HG02678 (cell line): ENCODE data around the gene NCOA3.
"Not testable (repeated sequence)": the region's sequence is repeated elsewhere in the genome, so short reads cannot be mapped to it uniquely, and the experiment has no call there.

Experiments
- ATAC-seq: cut with Tn5 transposase; IDR thresholded peaks from one replicate; pipeline ENCODE4 v1.9.1; 2021; ENCODE audit warnings: mild to moderate bottlenecking, moderate library complexity; ENCODE audit not compliant: unreplicated experiment

The NCOA3 gene

GRCh38 chr20:47594157-47594556 is 92.5 kb downstream of the NCOA3 start:
- ATAC-seq = no peak

- ATAC-seq = not testable (repeated sequence)
Observed at GRCh38 chr20:47595138-47595537, 93.5 kb downstream of the NCOA3 start.

- no peak for ATAC-seq
Observed at GRCh38 chr20:47596003-47596571, 94.4 kb downstream of the NCOA3 start.

- no peak for ATAC-seq
Observed at GRCh38 chr20:47597090-47597489, 95.4 kb downstream of the NCOA3 start.

GRCh38 chr20:47598911-47599744 is 97.4 kb downstream of the NCOA3 start:
- ATAC-seq = no peak

GRCh38 chr20:47600967-47601547 is 99.4 kb downstream of the NCOA3 start:
- ATAC-seq = no peak

- no peak for ATAC-seq
Observed at GRCh38 chr20:47603260-47603659, 101.6 kb downstream of the NCOA3 start.

- no peak for ATAC-seq
Observed at GRCh38 chr20:47605673-47606413, 104.2 kb downstream of the NCOA3 start.

GRCh38 chr20:47606414-47606982 is 104.8 kb downstream of the NCOA3 start:
- no peak for ATAC-seq

- ATAC-seq = no peak
Observed at GRCh38 chr20:47606983-47607613, 105.4 kb downstream of the NCOA3 start.

- no peak for ATAC-seq
Observed at GRCh38 chr20:47609001-47609400, 107.3 kb downstream of the NCOA3 start.

- peak; percentile 57 for ATAC-seq
Observed at GRCh38 chr20:47610247-47610944, 108.7 kb downstream of the NCOA3 start.

- no peak for ATAC-seq
Observed at GRCh38 chr20:47610945-47611250, 109.2 kb downstream of the NCOA3 start.

GRCh38 chr20:47611785-47612184 is 110.1 kb downstream of the NCOA3 start:
- ATAC-seq = no peak

- no peak for ATAC-seq
Observed at GRCh38 chr20:47612670-47613069, 111.0 kb downstream of the NCOA3 start.

- no peak for ATAC-seq
Observed at GRCh38 chr20:47614703-47615309, 113.1 kb downstream of the NCOA3 start.

GRCh38 chr20:47618479-47618878 is 116.8 kb downstream of the NCOA3 start:
- no peak for ATAC-seq

GRCh38 chr20:47620808-47621805 is 119.4 kb downstream of the NCOA3 start:
- ATAC-seq = no peak
